ENCODE data around the gene MRPL24.

MRPL24 gene

DNA sequence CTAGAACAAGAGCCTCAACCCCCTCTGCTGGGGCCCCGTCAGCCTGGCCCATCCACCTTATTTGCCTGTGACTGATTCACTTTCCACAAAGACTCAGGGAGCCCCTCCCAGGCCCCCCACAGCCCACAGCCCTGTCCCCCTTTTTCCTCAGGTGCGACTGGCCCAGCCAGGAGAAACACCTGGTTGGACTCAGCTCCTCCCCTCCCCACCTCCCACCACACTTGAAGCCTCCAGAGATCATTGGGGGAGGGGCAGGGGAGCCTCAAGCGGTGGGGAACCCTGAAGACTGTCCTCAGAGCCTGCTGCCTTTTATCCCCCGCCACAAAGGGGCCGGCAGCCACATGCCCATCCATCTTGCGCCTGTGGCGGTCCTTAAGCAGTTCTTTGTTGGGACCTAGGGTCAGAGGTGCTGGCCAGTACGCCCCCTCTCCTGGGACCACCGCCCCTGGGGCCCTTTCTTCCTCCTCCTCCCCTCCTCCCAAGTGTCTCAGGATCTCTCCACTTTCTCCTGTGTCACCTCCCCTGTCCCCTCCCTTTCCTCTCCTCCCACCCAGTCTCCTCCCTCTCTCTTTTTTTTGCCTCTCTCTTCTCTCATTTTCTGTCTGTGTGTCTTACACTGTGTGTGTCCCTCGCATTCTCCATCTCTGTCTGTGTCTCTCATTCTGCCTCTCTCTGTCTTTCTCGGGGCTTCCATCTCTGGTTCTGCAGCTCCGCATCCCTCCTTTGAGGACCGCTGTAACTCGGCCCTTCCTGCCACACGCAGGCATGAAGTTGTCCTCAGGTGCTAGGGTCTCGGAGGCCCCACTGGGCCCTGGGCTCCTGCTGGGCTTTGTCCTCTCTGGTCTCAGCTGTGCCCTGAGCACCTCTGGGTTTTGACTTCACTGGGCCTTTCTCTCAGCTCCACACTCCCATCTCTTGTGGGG lies 47.7 kb downstream of the MRPL24 start:
- no peak for DNase-seq (ENCODE audit: low read depth in 2 of 3, low spot score in 1 of 3)

- DNase-seq (ENCODE audit: low read depth in 2 of 3, low spot score in 1 of 3): no peak
Measured at GRCh38 chr1:156692441-156692924, 48.4 kb downstream of the MRPL24 start.

DNA sequence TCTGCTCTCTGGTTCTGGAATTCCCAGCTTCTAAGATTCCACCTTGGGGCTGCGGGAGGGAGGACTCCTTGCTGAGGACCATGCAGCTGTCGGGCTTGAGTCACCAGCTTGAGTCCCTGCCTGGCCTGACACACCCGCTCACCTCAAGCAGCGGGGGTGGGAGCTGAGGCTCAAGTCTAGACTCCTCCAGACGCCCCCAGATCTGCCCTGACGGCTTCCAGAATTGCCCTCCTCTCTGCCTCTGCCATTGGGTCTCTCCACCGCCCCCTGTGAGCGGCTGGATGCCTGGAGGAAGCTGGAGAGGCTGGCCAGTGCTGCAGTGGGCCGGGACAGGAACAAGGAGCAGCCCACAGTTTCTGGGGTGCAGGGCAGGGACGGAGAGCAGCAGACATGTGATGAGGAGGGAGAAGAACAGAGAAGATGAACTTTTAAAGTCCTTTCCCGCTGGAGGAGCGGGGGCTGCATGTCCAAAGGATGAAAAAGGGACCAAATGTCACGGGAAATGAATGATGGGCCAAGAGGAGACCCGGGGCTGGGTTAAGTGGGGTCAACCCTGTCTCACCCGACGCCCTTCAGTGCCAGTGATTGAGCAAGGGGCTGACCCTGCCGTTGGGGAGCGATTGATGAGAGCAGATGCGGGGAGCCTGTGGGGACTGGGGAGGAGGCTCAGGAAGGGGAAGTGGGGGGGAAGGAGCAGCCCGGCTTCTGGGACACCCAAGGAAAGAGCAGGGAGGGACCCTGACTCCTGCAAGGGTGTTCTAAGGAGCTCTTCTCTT lies 49.0 kb downstream of the MRPL24 start:
- DNase-seq (ENCODE audit: low read depth in 2 of 3, low spot score in 1 of 3): no peak

DNA sequence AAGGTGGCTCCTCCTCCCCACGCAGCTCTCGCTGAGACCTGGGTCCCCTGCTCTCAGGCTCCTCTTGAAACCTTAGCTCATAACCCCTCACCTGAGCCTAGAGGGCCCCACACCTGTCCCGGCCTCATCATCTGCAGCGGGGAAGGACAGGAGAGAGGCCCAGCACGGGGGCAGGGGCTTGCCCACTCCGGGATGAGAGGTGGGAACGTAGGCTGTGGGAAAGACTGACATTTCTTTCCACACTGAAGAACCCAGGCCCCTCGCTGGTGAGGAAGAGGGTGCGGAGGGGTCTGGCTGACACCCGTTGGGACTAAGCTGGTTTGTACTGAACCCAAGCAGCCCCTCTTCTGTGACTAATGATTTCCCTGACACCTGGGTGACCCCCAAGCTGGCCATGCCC lies 49.7 kb downstream of the MRPL24 start:
- DNase-seq (ENCODE audit: low read depth in 2 of 3, low spot score in 1 of 3): no peak

DNA sequence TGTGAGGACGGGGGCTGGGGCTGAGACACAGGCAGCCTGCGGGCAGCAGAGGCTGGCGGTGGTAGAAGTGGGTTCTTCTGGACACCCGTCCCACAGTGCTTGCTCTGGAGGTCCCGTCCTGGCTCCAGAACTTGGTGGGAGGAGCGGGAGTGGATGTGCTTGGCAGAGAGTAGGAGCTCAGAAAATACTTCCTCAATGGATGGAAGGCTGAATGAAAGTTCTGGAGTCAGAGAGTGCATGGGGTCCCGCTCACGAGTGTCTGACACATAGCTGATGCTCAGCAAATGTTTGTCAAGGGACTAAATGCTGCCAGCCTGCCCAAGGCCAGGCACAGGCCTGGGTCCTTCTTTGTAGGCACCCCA lies 50.2 kb downstream of the MRPL24 start:
- DNase-seq (ENCODE audit: low read depth in 2 of 3, low spot score in 1 of 3): no peak

DNA sequence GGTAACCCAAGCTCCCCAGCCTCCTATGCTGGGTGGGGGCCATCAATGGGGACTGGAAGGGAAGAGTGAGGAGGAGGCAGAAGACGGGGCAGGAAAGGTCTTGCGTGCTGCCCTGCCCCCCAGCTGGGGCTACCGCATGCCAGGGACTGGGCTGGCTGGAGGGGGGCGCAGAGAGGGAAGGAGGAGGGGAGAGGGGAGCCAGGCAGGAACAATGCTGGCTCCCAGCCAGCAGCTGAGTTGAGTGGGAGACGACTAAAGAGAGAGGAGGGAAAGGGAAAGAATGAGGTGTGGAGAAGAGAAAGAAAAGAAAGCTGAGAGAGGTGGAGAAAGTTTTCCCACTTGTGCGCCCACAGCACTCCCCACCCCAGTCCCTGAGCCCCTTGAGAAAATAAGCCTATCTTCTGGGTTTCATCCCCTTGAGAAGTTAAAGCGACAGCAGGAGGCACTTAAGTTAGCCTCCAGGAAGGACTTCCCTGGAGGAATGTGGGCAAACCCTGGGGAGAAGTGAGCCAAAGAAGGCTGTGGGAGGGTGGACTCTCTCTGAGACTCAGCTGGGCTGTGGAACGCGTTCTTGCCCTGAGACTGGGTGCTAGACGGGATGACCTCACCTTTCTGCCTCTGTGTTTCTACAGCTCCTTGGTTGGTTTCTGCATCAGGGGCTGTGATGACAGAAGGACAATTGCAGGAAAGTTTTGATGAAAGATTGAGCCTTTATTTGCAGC lies 50.8 kb downstream of the MRPL24 start:
- DNase-seq (ENCODE audit: low read depth in 2 of 3, low spot score in 1 of 3): no peak

GRCh38 chr1:156689035-156689952 lies 51.6 kb downstream of the MRPL24 start:
- DNase-seq (ENCODE audit: low read depth in 2 of 3, low spot score in 1 of 3): peak; percentile 62 to 72 (median 65)
